Neural progenitor cell (in vitro differentiated cells): ENCODE data around the gene RRAGD. TPM values are rescaled to one million over a fixed set of nuclear protein-coding genes. Genes with fewer than 3 reads are reported as not detected.

Source experiments
- DNase-seq: peaks from one replicate; pipeline ENCODE4 v3.0.0-alpha.2; 2016; ENCODE audit warnings: low spot score
- H2AFZ ChIP-seq: fragments of 200-600 bp; sonication (generic); replicated peaks from 2 replicates; pipeline ENCODE4 v1.6.1; 2016; ENCODE audit warnings: antibody characterized with exemption
- H3F3A ChIP-seq: fragments of 200-600 bp; sonication (generic); 2 replicates; pipeline ENCODE4 v1.6.1; 2016; ENCODE audit warnings: antibody characterized with exemption, low read depth
- H3K27ac ChIP-seq: fragments of 200-600 bp; sonication (generic); 2 replicates; pipeline ENCODE4 v1.5.1; 2016; ENCODE audit warnings: mild to moderate bottlenecking
- H3K27me3 ChIP-seq: fragments of 200-600 bp; sonication (generic); 2 replicates; pipeline ENCODE4 v1.6.1; 2016; ENCODE audit warnings: mild to moderate bottlenecking, moderate library complexity
- H3K36me3 ChIP-seq: fragments of 200-600 bp; sonication (generic); 2 replicates; pipeline ENCODE4 v1.5.1; 2016
- H3K4me1 ChIP-seq: fragments of 200-600 bp; sonication (generic); 2 replicates; pipeline ENCODE4 v1.6.1; 2016; ENCODE audit warnings: mixed run types
- H3K4me2 ChIP-seq: fragments of 200-600 bp; sonication (generic); 2 replicates; pipeline ENCODE4 v1.6.1; 2016
- H3K4me3 ChIP-seq: fragments of 200-600 bp; sonication (generic); 2 replicates; pipeline ENCODE4 v1.5.1; 2016
- H3K79me2 ChIP-seq: fragments of 200-600 bp; sonication (generic); 2 replicates; pipeline ENCODE4 v1.6.1; 2016; ENCODE audit warnings: low read depth
- H3K9ac ChIP-seq: fragments of 200-600 bp; sonication (generic); 2 replicates; pipeline ENCODE4 v1.6.1; 2016
- H3K9me3 ChIP-seq: fragments of 200-600 bp; sonication (generic); 2 replicates; pipeline ENCODE4 v1.5.1; 2016; ENCODE audit warnings: low read depth
- H4K20me1 ChIP-seq: fragments of 200-600 bp; sonication (generic); 2 replicates; pipeline ENCODE4 v1.6.1; 2016; ENCODE audit warnings: low read depth
- H3K27ac Mint-ChIP-seq: 3 replicates; pipeline ENCODE4 v1.8.0; 2021; ENCODE audit warnings: mixed read lengths
- H3K27me3 Mint-ChIP-seq: 2 replicates; pipeline ENCODE4 v1.8.0; 2022; ENCODE audit warnings: low read depth, mild to moderate bottlenecking, inconsistent platforms, moderate library complexity, mixed read lengths; ENCODE audit not compliant: insufficient read depth
- H3K36me3 Mint-ChIP-seq: 3 replicates; pipeline ENCODE4 v1.8.0; 2021; ENCODE audit warnings: mixed read lengths
- H3K4me1 Mint-ChIP-seq: 3 replicates; pipeline ENCODE4 v1.8.0; 2021; ENCODE audit warnings: mixed read lengths
- H3K4me3 Mint-ChIP-seq: 3 replicates; pipeline ENCODE4 v1.8.0; 2021; ENCODE audit warnings: mild to moderate bottlenecking, moderate library complexity, mixed read lengths
- H3K9me3 Mint-ChIP-seq: 3 replicates; pipeline ENCODE4 v1.8.0; 2020; ENCODE audit warnings: mixed read lengths
- EZH2 ChIP-seq: fragments of 200-600 bp; sonication (generic); IDR thresholded peaks from 2 replicates; pipeline ENCODE4 v1.6.1; 2017; ENCODE audit warnings: antibody characterized with exemption, mild to moderate bottlenecking, moderate library complexity
- EZH2phosphoT487 ChIP-seq: fragments of 200-600 bp; sonication (generic); IDR thresholded peaks from 2 replicates; pipeline ENCODE4 v1.6.1; 2017; ENCODE audit warnings: antibody characterized with exemption
- total RNA-seq: library from RNA; depleted of rRNA; stranded (reverse); fragments of >200 nt; gene quantifications from 2 replicates; pipeline ENCODE4 v1.2.3, GENCODE V29; 2015; ENCODE audit warnings: low replicate concordance
- TF ChIP-seq, protein P1 (sequence below): fragments of 200-600 bp; sonication (generic); IDR thresholded peaks from 2 replicates; pipeline ENCODE4 v1.5.1; 2017; ENCODE audit warnings: antibody characterized with exemption, mild to moderate bottlenecking

Gene RRAGD
- total RNA-seq, 1 donor from 2014 or later: 20.7 TPM

DNA sequence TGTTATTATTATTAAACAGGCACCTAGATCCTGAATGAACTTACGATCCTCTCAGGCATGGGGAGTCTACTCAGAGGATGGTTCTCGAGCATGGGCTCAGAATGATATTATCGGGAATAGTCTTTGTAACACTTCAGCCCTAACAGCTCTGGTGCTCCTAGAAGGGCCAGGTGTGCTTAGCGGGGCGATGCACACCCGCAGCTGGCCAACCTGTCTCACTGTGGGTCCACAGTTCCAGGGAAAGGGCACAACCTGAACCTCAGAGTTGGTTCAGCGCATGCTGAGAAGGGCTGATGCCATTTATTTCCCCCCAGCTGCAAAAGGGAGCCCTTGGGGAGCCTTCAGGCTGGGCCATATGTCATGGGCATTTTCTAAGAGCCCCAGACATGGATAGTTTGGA lies 26.2 kb downstream of the RRAGD start:
- TF ChIP-seq EZH2phosphoT487 (no peak), EZH2 (no peak)
- TF ChIP-seq, protein P1, sequence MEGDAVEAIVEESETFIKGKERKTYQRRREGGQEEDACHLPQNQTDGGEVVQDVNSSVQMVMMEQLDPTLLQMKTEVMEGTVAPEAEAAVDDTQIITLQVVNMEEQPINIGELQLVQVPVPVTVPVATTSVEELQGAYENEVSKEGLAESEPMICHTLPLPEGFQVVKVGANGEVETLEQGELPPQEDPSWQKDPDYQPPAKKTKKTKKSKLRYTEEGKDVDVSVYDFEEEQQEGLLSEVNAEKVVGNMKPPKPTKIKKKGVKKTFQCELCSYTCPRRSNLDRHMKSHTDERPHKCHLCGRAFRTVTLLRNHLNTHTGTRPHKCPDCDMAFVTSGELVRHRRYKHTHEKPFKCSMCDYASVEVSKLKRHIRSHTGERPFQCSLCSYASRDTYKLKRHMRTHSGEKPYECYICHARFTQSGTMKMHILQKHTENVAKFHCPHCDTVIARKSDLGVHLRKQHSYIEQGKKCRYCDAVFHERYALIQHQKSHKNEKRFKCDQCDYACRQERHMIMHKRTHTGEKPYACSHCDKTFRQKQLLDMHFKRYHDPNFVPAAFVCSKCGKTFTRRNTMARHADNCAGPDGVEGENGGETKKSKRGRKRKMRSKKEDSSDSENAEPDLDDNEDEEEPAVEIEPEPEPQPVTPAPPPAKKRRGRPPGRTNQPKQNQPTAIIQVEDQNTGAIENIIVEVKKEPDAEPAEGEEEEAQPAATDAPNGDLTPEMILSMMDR: no peak
- no peaks in the 10 kb centered on the region for H3K27me3 ChIP-seq
- H4K20me1 ChIP-seq: no peaks in the 10 kb centered on the region
- H3K79me2 ChIP-seq: no peaks in the 10 kb centered on the region
- peaks cover 4% of the 10 kb centered on the region for H3K4me1 ChIP-seq
- no peak overlapping the region for H3K9ac ChIP-seq
- H3K36me3 ChIP-seq: no peaks in the 10 kb centered on the region
- no peak overlapping the region for H2AFZ ChIP-seq
- Mint-ChIP-seq H3K27me3 (peaks cover 2% of the 10 kb centered on the region), H3K36me3 (peaks cover 12% of the 10 kb centered on the region), H3K4me3 (no peak overlapping the region), H3K9me3 (no peaks in the 10 kb centered on the region), H3K27ac (no peak overlapping the region), H3K4me1 (peaks cover 10% of the 10 kb centered on the region)
- no peaks in the 10 kb centered on the region for H3K9me3 ChIP-seq
- H3K4me2 ChIP-seq: no peak overlapping the region
- H3K27ac ChIP-seq: no peak overlapping the region
- no peaks in the 10 kb centered on the region for H3F3A ChIP-seq
- DNase-seq: no peak
- no peak overlapping the region for H3K4me3 ChIP-seq

GRCh38 chr6:89385156-89385667 lies 26.9 kb downstream of the RRAGD start:
- no peak for DNase-seq
- Mint-ChIP-seq H3K4me3 (no peak overlapping the region), H3K4me1 (peaks cover 10% of the 10 kb centered on the region), H3K9me3 (no peaks in the 10 kb centered on the region), H3K27me3 (peaks cover 2% of the 10 kb centered on the region), H3K36me3 (peaks cover 12% of the 10 kb centered on the region), H3K27ac (no peak overlapping the region)
- no peak for TF ChIP-seq EZH2
- TF ChIP-seq, protein P1: no peak
- no peak for TF ChIP-seq EZH2phosphoT487
- Histone ChIP-seq H3K4me2 (no peak overlapping the region), H3K4me1 (peaks cover 4% of the 10 kb centered on the region), H3K4me3 (no peak overlapping the region), H3K9me3 (no peaks in the 10 kb centered on the region), H3K27ac (no peak overlapping the region), H3K9ac (no peak overlapping the region), H3K27me3 (no peaks in the 10 kb centered on the region), H2AFZ (no peak overlapping the region), H3K79me2 (no peaks in the 10 kb centered on the region), H3K36me3 (no peaks in the 10 kb centered on the region), H4K20me1 (no peaks in the 10 kb centered on the region), H3F3A (no peaks in the 10 kb centered on the region)

GRCh38 chr6:89381031-89381430 lies 31.0 kb downstream of the RRAGD start:
- Mint-ChIP-seq H3K9me3 (no peaks in the 10 kb centered on the region), H3K4me3 (no peak overlapping the region), H3K4me1 (peaks cover 8% of the 10 kb centered on the region), H3K27me3 (no peaks in the 10 kb centered on the region), H3K27ac (no peak overlapping the region), H3K36me3 (peaks cover 5% of the 10 kb centered on the region)
- H3K79me2 ChIP-seq: no peaks in the 10 kb centered on the region
- H3K9ac ChIP-seq: no peak overlapping the region
- no peak for DNase-seq
- no peaks in the 10 kb centered on the region for H3K27me3 ChIP-seq
- no peaks in the 10 kb centered on the region for H4K20me1 ChIP-seq
- peaks cover under 1% of the 10 kb centered on the region for H3K4me1 ChIP-seq
- no peak overlapping the region for H3K27ac ChIP-seq
- no peak overlapping the region for H3K4me3 ChIP-seq
- H3K36me3 ChIP-seq: no peaks in the 10 kb centered on the region
- no peaks in the 10 kb centered on the region for H3K9me3 ChIP-seq
- peaks cover 8% of the 10 kb centered on the region for H3F3A ChIP-seq
- no peak overlapping the region for H3K4me2 ChIP-seq
- TF ChIP-seq EZH2phosphoT487 (no peak), EZH2 (no peak)
- TF ChIP-seq, protein P1: no peak
- H2AFZ ChIP-seq: no peak overlapping the region
